ENCODE results near the gene REPIN1. TPM values are rescaled to one million over a fixed set of nuclear protein-coding genes. Genes with fewer than 3 reads are reported as not detected.
A peak's percentile ranks its signal among the peaks of the same experiment; 100 is the strongest.

The REPIN1 gene
- total RNA-seq, 1 donor from 2014 or later, result 49.4 TPM

DNA sequence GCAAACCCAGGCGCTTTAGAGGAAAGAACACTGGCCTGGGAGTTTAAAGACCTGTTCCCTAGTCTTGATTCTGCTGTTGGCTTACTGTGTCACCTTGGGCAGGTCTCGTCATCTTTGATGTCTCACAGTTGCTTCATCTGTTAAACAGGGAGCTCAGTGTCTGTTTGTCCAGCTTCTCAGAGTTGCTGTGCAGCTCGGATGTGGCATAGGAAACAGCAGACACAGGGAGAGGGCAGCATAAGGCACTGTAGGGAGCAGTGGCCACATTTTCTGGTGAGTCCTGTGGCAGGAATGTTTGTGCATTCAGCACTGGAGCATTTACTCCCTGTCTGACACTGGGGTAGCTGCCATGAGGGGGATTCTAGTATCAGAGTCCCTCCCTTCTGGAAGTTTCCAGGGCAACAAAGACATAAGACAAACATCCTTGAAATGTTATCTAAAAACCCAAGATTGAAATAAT is 2.0 kb downstream of the REPIN1 start:
- Histone ChIP-seq H3K36me3 (peaks cover 0 to 22% of the 10 kb centered on the region in 2 donors), H3K4me3 (peak overlapping the region in 1 of 2 donors; percentile 83), H3K4me1 (peaks cover 54% of the 10 kb centered on the region), H3K9me3 (no peaks in the 10 kb centered on the region), H3K27me3 (no peaks in the 10 kb centered on the region), H3K27ac (no peak overlapping the region)
- TF ChIP-seq, protein P1, sequence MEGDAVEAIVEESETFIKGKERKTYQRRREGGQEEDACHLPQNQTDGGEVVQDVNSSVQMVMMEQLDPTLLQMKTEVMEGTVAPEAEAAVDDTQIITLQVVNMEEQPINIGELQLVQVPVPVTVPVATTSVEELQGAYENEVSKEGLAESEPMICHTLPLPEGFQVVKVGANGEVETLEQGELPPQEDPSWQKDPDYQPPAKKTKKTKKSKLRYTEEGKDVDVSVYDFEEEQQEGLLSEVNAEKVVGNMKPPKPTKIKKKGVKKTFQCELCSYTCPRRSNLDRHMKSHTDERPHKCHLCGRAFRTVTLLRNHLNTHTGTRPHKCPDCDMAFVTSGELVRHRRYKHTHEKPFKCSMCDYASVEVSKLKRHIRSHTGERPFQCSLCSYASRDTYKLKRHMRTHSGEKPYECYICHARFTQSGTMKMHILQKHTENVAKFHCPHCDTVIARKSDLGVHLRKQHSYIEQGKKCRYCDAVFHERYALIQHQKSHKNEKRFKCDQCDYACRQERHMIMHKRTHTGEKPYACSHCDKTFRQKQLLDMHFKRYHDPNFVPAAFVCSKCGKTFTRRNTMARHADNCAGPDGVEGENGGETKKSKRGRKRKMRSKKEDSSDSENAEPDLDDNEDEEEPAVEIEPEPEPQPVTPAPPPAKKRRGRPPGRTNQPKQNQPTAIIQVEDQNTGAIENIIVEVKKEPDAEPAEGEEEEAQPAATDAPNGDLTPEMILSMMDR (IDR thresholded peaks at IDR 0.05), result no peak
- TF ChIP-seq POLR2AphosphoS5 (IDR thresholded peaks at IDR 0.05; ENCODE audit: insufficient read depth in 1 of 2, low read depth in 1 of 2) (no peak), POLR2A (IDR thresholded peaks at IDR 0.05) (no peak)
- intact Hi-C loops (cut with DNase I), result no loop called here
- no peak for DNase-seq (ENCODE audit: extremely low spot score in 2 of 2)

DNA sequence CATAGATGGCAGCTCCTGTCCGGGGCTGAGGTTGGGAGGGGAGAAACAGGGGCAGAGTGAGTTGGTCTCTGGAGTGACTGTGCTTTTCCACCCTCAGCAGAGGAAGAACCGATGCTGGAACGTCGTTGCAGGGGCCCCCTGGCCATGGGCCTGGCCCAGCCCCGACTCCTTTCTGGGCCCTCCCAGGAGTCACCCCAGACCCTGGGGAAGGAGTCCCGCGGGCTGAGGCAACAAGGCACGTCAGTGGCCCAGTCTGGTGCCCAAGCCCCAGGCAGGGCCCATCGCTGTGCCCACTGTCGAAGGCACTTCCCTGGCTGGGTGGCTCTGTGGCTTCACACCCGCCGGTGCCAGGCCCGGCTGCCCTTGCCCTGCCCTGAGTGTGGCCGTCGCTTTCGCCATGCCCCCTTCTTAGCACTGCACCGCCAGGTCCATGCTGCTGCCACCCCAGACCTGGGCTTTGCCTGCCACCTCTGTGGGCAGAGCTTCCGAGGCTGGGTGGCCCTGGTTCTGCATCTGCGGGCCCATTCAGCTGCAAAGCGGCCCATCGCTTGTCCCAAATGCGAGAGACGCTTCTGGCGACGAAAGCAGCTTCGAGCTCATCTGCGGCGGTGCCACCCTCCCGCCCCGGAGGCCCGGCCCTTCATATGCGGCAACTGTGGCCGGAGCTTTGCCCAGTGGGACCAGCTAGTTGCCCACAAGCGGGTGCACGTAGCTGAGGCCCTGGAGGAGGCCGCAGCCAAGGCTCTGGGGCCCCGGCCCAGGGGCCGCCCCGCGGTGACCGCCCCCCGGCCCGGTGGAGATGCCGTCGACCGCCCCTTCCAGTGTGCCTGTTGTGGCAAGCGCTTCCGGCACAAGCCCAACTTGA is 2.7 kb downstream of the REPIN1 start:
- Histone ChIP-seq H3K4me3 (no peak overlapping the region), H3K27me3 (no peaks in the 10 kb centered on the region), H3K9me3 (no peaks in the 10 kb centered on the region), H3K4me1 (peaks cover 54% of the 10 kb centered on the region), H3K27ac (no peak overlapping the region), H3K36me3 (peaks cover 0 to 22% of the 10 kb centered on the region in 2 donors)
- no peak for DNase-seq (ENCODE audit: extremely low spot score in 2 of 2)
- intact Hi-C loops (cut with DNase I), result no loop called here
- TF ChIP-seq POLR2AphosphoS5 (IDR thresholded peaks at IDR 0.05; ENCODE audit: insufficient read depth in 1 of 2, low read depth in 1 of 2), result no peak
- TF ChIP-seq, protein P1 (IDR thresholded peaks at IDR 0.05), result no peak
- no peak for TF ChIP-seq POLR2A (IDR thresholded peaks at IDR 0.05)

DNA sequence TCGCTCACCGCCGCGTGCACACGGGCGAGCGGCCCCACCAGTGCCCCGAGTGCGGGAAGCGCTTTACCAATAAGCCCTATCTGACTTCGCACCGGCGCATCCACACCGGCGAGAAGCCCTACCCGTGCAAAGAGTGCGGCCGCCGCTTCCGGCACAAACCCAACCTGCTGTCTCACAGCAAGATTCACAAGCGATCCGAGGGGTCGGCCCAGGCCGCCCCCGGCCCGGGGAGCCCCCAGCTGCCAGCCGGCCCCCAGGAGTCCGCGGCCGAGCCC is 3.3 kb downstream of the REPIN1 start:
- TF ChIP-seq POLR2A (IDR thresholded peaks at IDR 0.05), result no peak
- TF ChIP-seq, protein P1 (IDR thresholded peaks at IDR 0.05), result no peak
- no peak for TF ChIP-seq POLR2AphosphoS5 (IDR thresholded peaks at IDR 0.05; ENCODE audit: insufficient read depth in 1 of 2, low read depth in 1 of 2)
- intact Hi-C loops (cut with DNase I), result no loop called here
- no peak for DNase-seq (ENCODE audit: extremely low spot score in 2 of 2)
- no peak overlapping the region for H3K27ac ChIP-seq
- H3K27me3 ChIP-seq, result no peaks in the 10 kb centered on the region
- no peak overlapping the region for H3K4me3 ChIP-seq
- no peaks in the 10 kb centered on the region for H3K9me3 ChIP-seq
- H3K36me3 ChIP-seq, result peaks cover 0 to 22% of the 10 kb centered on the region in 2 donors
- H3K4me1 ChIP-seq, result peaks cover 54% of the 10 kb centered on the region

DNA sequence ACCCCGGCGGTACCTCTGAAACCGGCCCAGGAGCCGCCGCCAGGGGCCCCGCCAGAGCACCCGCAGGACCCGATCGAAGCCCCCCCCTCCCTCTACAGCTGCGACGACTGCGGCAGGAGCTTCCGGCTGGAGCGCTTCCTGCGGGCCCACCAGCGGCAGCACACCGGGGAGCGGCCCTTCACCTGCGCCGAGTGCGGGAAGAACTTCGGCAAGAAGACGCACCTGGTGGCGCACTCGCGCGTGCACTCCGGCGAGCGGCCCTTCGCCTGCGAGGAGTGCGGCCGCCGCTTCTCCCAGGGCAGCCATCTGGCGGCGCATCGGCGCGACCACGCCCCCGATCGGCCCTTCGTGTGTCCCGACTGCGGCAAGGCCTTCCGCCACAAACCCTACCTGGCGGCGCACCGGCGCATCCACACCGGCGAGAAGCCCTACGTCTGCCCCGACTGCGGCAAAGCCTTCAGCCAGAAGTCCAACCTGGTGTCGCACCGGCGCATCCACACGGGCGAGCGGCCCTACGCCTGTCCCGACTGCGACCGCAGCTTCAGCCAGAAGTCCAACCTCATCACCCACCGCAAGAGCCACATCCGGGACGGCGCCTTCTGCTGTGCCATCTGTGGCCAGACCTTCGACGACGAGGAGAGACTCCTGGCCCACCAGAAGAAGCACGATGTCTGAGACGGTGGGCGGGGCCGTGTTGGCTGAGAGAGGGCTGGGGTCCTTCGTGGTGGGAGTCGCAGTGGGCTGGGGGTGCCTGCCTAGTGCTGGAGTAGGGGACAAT is 3.8 kb downstream of the REPIN1 start:
- no peak for DNase-seq (ENCODE audit: extremely low spot score in 2 of 2)
- TF ChIP-seq POLR2AphosphoS5 (IDR thresholded peaks at IDR 0.05; ENCODE audit: insufficient read depth in 1 of 2, low read depth in 1 of 2) (no peak), POLR2A (IDR thresholded peaks at IDR 0.05) (no peak)
- TF ChIP-seq, protein P1 (IDR thresholded peaks at IDR 0.05), result no peak
- peaks cover 0 to 22% of the 10 kb centered on the region in 2 donors for H3K36me3 ChIP-seq
- no peaks in the 10 kb centered on the region for H3K9me3 ChIP-seq
- no peaks in the 10 kb centered on the region for H3K27me3 ChIP-seq
- no peak overlapping the region for H3K27ac ChIP-seq
- H3K4me3 ChIP-seq, result no peak overlapping the region
- H3K4me1 ChIP-seq, result peaks cover 52% of the 10 kb centered on the region
- intact Hi-C loops (cut with DNase I), result no loop called here
